SK-N-SH (cell line): ENCODE results near the gene INPPL1. TPM values are rescaled to one million over a fixed set of nuclear protein-coding genes. Genes with fewer than 3 reads are reported as not detected.

Experiments
- CTCF ChIA-PET: fragments of 300-600, 350-600 bp; formaldehyde crosslinking; extraction: SDS; loops from one replicate; lab custom pipeline; 2021; lab: Yijun Ruan, JAX
- POLR2A ChIA-PET: fragments of 350-600 bp; sonication (Branson Sonifier 250); formaldehyde crosslinking; extraction: SDS; loops from one replicate; lab custom pipeline; 2020; ENCODE audit warnings: antibody characterized with exemption, inconsistent platforms; lab: Yijun Ruan, JAX
- DNase-seq: peaks from one replicate; pipeline ENCODE4 v3.0.0; 2012
- H2AFZ ChIP-seq: fragments of 200-600 bp; sonication (generic); 2 replicates; pipeline ENCODE4 v1.8.1; 2016; ENCODE audit warnings: antibody characterized with exemption, mild to moderate bottlenecking, low read depth
- H3F3A ChIP-seq: fragments of 200-600 bp; sonication (generic); replicated peaks from 2 replicates; pipeline ENCODE3; 2016; ENCODE audit warnings: antibody characterized with exemption, mild to moderate bottlenecking; ENCODE audit not compliant: insufficient read depth
- H3K27ac ChIP-seq, 2 experiments: fragments of 200-500 bp in 1 of 2; fragments of 200-600 bp in 1 of 2; sonication (Bioruptor generic) in 1 of 2; sonication (generic), shearing (Covaris generic) in 1 of 2; 2 replicates each; pipeline versions ENCODE4 v1.5.1 to v1.6.1; 2014 to 2016; ENCODE audit warnings: low read depth in 2 of 2, inconsistent platforms in 1 of 2, low read length in 1 of 2, mild to moderate bottlenecking in 1 of 2, mixed read lengths in 1 of 2
- H3K27me3 ChIP-seq: fragments of 200-600 bp; sonication (generic), shearing (Covaris generic); 2 replicates; pipeline ENCODE4 v1.6.1; 2016; ENCODE audit warnings: mixed run types; ENCODE audit not compliant: insufficient read depth
- H3K36me3 ChIP-seq, 2 experiments: fragments of 200-500 bp in 1 of 2; fragments of 200-600 bp in 1 of 2; sonication (Bioruptor generic) in 1 of 2; sonication (generic) in 1 of 2; replicated peaks in 1 of 2; 2 replicates each; pipeline versions ENCODE3 to v1.5.1; 2014 to 2016; ENCODE audit warnings: low read length in 1 of 2, mild to moderate bottlenecking in 1 of 2; ENCODE audit not compliant: insufficient read depth in 2 of 2, control insufficient read depth in 1 of 2
- H3K4me1 ChIP-seq, 2 experiments: fragments of 200-500 bp in 1 of 2; fragments of 200-600 bp in 1 of 2; sonication (Bioruptor generic) in 1 of 2; sonication (generic), shearing (Covaris generic) in 1 of 2; 2 replicates each; pipeline versions ENCODE4 v1.5.1 to v1.6.1; 2014 to 2016; ENCODE audit warnings: low read depth in 1 of 2, low read length in 1 of 2, mixed run types in 1 of 2; ENCODE audit not compliant: insufficient read depth in 2 of 2, control insufficient read depth in 1 of 2
- H3K4me2 ChIP-seq: fragments of 200-600 bp; sonication (generic), shearing (Covaris generic); 2 replicates; pipeline ENCODE4 v1.6.1; 2017; ENCODE audit warnings: mixed run types
- H3K4me3 ChIP-seq, 2 experiments: fragments of 200-500 bp in 1 of 2; fragments of 200-600 bp in 1 of 2; sonication (Bioruptor generic) in 1 of 2; sonication (generic), shearing (Covaris generic) in 1 of 2; 2 replicates each; pipeline versions ENCODE4 v1.5.1 to v1.8.1; 2014 to 2016; ENCODE audit warnings: low read depth in 2 of 2, inconsistent platforms in 1 of 2, low read length in 1 of 2, mild to moderate bottlenecking in 1 of 2, mixed read lengths in 1 of 2, moderate library complexity in 1 of 2
- H3K79me2 ChIP-seq: fragments of 200-600 bp; sonication (generic); 2 replicates; pipeline ENCODE4 v1.8.1; 2017; ENCODE audit warnings: mild to moderate bottlenecking; ENCODE audit not compliant: insufficient read depth
- H3K9ac ChIP-seq: fragments of 200-600 bp; sonication (generic); 2 replicates; pipeline ENCODE4 v1.6.1; 2017; ENCODE audit warnings: mixed run types
- H3K9me2 ChIP-seq: fragments of 200-600 bp; sonication (generic); 2 replicates; pipeline ENCODE4 v1.6.1; 2017; ENCODE audit warnings: mixed run types
- H3K9me3 ChIP-seq: fragments of 200-600 bp; sonication (generic); 2 replicates; pipeline ENCODE4 v1.6.1; 2017; ENCODE audit warnings: mixed run types, mild to moderate bottlenecking, moderate library complexity
- H4K20me1 ChIP-seq: fragments of 200-600 bp; sonication (generic); 2 replicates; pipeline ENCODE4 v1.6.1; 2017; ENCODE audit warnings: mild to moderate bottlenecking, mixed run types; ENCODE audit not compliant: insufficient read depth
- CHD2 ChIP-seq: fragments of 150-350 bp; IDR thresholded peaks from 2 replicates; pipeline ENCODE4 v1.6.1; 2018; ENCODE audit warnings: low read length; ENCODE audit not compliant: partially characterized antibody
- EP300 ChIP-seq, 2 experiments: IDR thresholded peaks; 2 replicates each; pipeline versions ENCODE4 v1.4.0 to v1.6.1; 2012; ENCODE audit warnings: borderline replicate concordance in 1 of 2, low read depth in 1 of 2, low read length in 1 of 2
- FOSL2 ChIP-seq: IDR thresholded peaks from 2 replicates; pipeline ENCODE4 v1.4.0; 2012; ENCODE audit warnings: low read depth, mild to moderate bottlenecking, moderate library complexity, borderline replicate concordance
- FOXM1 ChIP-seq: IDR thresholded peaks from 2 replicates; pipeline ENCODE4 v1.4.0; 2012; ENCODE audit warnings: low read depth, mild to moderate bottlenecking
- MAX ChIP-seq: IDR thresholded peaks from 2 replicates; pipeline ENCODE4 v1.4.0; 2012; ENCODE audit warnings: low read depth
- MXI1 ChIP-seq: IDR thresholded peaks from 2 replicates; pipeline ENCODE4 v1.6.1; 2012; ENCODE audit warnings: mild to moderate bottlenecking, low read depth, low read length, improper control_type of control experiment
- PBX3 ChIP-seq: IDR thresholded peaks from 2 replicates; pipeline ENCODE4; 2012
- POLR2AphosphoS5 ChIP-seq: IDR thresholded peaks from 2 replicates; pipeline ENCODE4 v1.6.1; 2012; ENCODE audit warnings: low read depth, low read length
- RAD21 ChIP-seq: IDR thresholded peaks from 2 replicates; pipeline ENCODE4 v1.6.1; 2012; ENCODE audit warnings: mild to moderate bottlenecking, low read length
- REST ChIP-seq: IDR thresholded peaks from 2 replicates; pipeline ENCODE4 v1.6.1; 2012; ENCODE audit warnings: mild to moderate bottlenecking, low read depth, low read length, moderate library complexity
- TAF1 ChIP-seq: IDR thresholded peaks from 2 replicates; pipeline ENCODE4 v1.6.1; 2012; ENCODE audit warnings: low read depth, mild to moderate bottlenecking, low read length, moderate library complexity, borderline replicate concordance
- TCF12 ChIP-seq: IDR thresholded peaks from 2 replicates; pipeline ENCODE4 v1.4.0; 2012
- TEAD4 ChIP-seq: IDR thresholded peaks from 2 replicates; pipeline ENCODE4 v1.4.0; 2012; ENCODE audit warnings: mild to moderate bottlenecking, borderline replicate concordance; ENCODE audit not compliant: insufficient read depth
- WGBS: methylation state at CpG from one replicate; pipeline ENCODE4 v1.1.6; 2017; ENCODE audit warnings: low lambda C conversion rate; 5-methylcytosine and 5-hydroxymethylcytosine counted together
- polyA plus RNA-seq, 3 experiments: library from polyadenylated mRNA; depleted of rRNA; stranded (reverse); fragments of >200 nt; gene quantifications; 2 replicates each; pipeline ENCODE4 v1.2.3, GENCODE V29; 2012

Gene INPPL1
- polyA plus RNA-seq, 1 of the 3 experiments (the other 2 are of a cell fraction): 123 TPM

GRCh38 chr11:72222907-72223614 lies 1.5 kb upstream of the INPPL1 start (continued):
- TF ChIP-seq REST: no peak
- no peak for TF ChIP-seq FOSL2
- TF ChIP-seq MXI1: no peak
- TF ChIP-seq TEAD4: 0 out of 2 replicates have a peak, but pooled peaks have one; percentile 19
- no peak for TF ChIP-seq TCF12
- no peak for TF ChIP-seq RAD21
- no peak for TF ChIP-seq FOXM1
- peak; percentile 4 for TF ChIP-seq PBX3
- 0 out of 2 replicates have a peak, but pooled peaks have one; percentile 44 for TF ChIP-seq POLR2AphosphoS5
- TF ChIP-seq, all 33 proteins: peak for 10

GRCh38 chr11:72223615-72224563 lies 678 bp upstream of the INPPL1 start:
- no peaks in the 10 kb centered on the region for H3K9me3 ChIP-seq
- H3K9me2 ChIP-seq: no peaks in the 10 kb centered on the region
- H3K27ac ChIP-seq: peak overlapping the region; percentile 90 to 91
- H2AFZ ChIP-seq: peak overlapping the region; percentile 82; the same call in 1 of the 2 replicates
- peaks cover 51% of the 10 kb centered on the region for H3K79me2 ChIP-seq
- CTCF ChIA-PET: interaction anchor here (0.6 to 9.1 kb wide), 16 partner anchors 12 to 247 kb away, joined by 3 to 73 read pairs (median 4); partner anchors contain the start of gene CLPB
- TF ChIP-seq TAF1 (peak; percentile 31; the same call in 1 of the 2 replicates), EP300 (IDR thresholded peaks at IDR 0.05; ENCODE audit: borderline replicate concordance in 1 of 2, low read depth in 1 of 2, low read length in 1 of 2) (no peak), CHD2 (peak; percentile 79), MXI1 (peak; percentile 51; the same call in 1 of the 2 replicates), MAX (no peak)
- peak overlapping the region; percentile 100 for H3K4me2 ChIP-seq
- H4K20me1 ChIP-seq: peaks cover 39% of the 10 kb centered on the region
- H3K4me3 ChIP-seq: peak overlapping the region; percentile 96 to 100
- POLR2A ChIA-PET: interaction anchor here (0.6 to 8.7 kb wide), 13 partner anchors 8 to 207 kb away, joined by 3 to 131 read pairs (median 5); partner anchors contain the start of genes ANAPC15 and PHOX2A
- H3K27me3 ChIP-seq: no peaks in the 10 kb centered on the region
- peaks cover 21 to 25% of the 10 kb centered on the region in 2 experiments for H3K36me3 ChIP-seq
- peak; percentile 84 for DNase-seq
- WGBS: under 1% methylated on average over 37 of the region's 84 CpGs
- peak overlapping the region; percentile 98 for H3K9ac ChIP-seq
- peaks cover 5 to 34% of the 10 kb centered on the region in 2 experiments; a peak in 3 of 4 replicates for H3K4me1 ChIP-seq
- no peaks in the 10 kb centered on the region for H3F3A ChIP-seq
